HepG2 (cell line): Measurements from ENCODE around the gene ANKRD10. TPM values are rescaled to one million over a fixed set of nuclear protein-coding genes. Genes with fewer than 3 reads are reported as not detected.

Source experiments
- polyA plus RNA-seq, 8 experiments: library from polyadenylated mRNA; depleted of rRNA in 3 of 8; stranded (reverse) in 7 of 8; unstranded in 1 of 8; fragments of >200 nt; fragmentation: Illumina TruSeq in 4 of 8; extraction: Trizol in 4 of 8; gene quantifications; 2 replicates each; pipeline versions ENCODE4 v1.2.1 to v1.2.3, GENCODE V29; 2011 to 2016; ENCODE audit warnings: low read depth in 4 of 8, missing spikeins in 1 of 8, mixed read lengths in 1 of 8; ENCODE audit not compliant: insufficient read depth in 1 of 8
- small RNA-seq, 3 experiments: library from RNA; depleted of rRNA; stranded (forward); fragments of <200 nt; gene quantifications; one replicate each; pipeline ENCODE3, GENCODE V24; 2012; ENCODE audit warnings: low read depth in 2 of 3, low replicate concordance in 1 of 3; ENCODE audit not compliant: insufficient read length in 3 of 3, insufficient read depth in 2 of 3
- total RNA-seq, 5 experiments: library from RNA; depleted of rRNA; stranded (reverse); fragments of >200 nt; fragmentation: Illumina TruSeq; extraction: Trizol; gene quantifications; 2 replicates each; pipeline ENCODE4 v1.2.3, GENCODE V29; 2016; ENCODE audit warnings: low read depth in 1 of 5

ANKRD10 gene
- total and polyA plus RNA-seq, 2 of the 13 experiments (the other 11 are each of a cell fraction or from before 2014, with no cell fraction given) = 108 to 115 TPM

Small RNAs within 50 kb of the gene (small RNA-seq; reads per million reads assigned to genes)
- gene AL442128.1 = 0 reads per million in 3 experiments

Other genes starting within 250 kb of the ANKRD10 start
- gene CARS2, start 209.0 kb downstream of the ANKRD10 start, total RNA-seq (2016; rRNA removed; fragmentation: Illumina TruSeq; extraction: Trizol) = 54.3 and 59.3 TPM in 2 replicates
- 41.1 and 41.7 TPM in 2 replicates for gene CARS2, start 209.0 kb downstream of the ANKRD10 start, polyA plus RNA-seq (2011; rRNA removed)
- gene ING1, start 201.4 kb downstream of the ANKRD10 start, total RNA-seq (2016; rRNA removed; fragmentation: Illumina TruSeq; extraction: Trizol) = 7.9 and 8.1 TPM in 2 replicates
- gene ING1, start 201.4 kb downstream of the ANKRD10 start, polyA plus RNA-seq (2011; rRNA removed) = 13.6 and 16.1 TPM in 2 replicates
- 15.7 and 16.1 TPM in 2 replicates for gene ARHGEF7, start 200.2 kb upstream of the ANKRD10 start, total RNA-seq (2016; rRNA removed; fragmentation: Illumina TruSeq; extraction: Trizol)
- 22.0 and 22.3 TPM in 2 replicates for gene ARHGEF7, start 200.2 kb upstream of the ANKRD10 start, polyA plus RNA-seq (2011; rRNA removed)